OCI-LY3 (cell line): ENCODE results near the gene KDM5B.

Experiments used
- EZH2phosphoT487 ChIP-seq: fragments of 200-600 bp; shearing (Covaris generic); IDR thresholded peaks from 2 replicates; pipeline ENCODE4 v1.6.1; 2018; ENCODE audit warnings: antibody characterized with exemption, mixed run types, low read depth
- TF ChIP-seq, protein P1 (sequence below): fragments of 200-600, 300-600 bp; sonication (generic); IDR thresholded peaks from 2 replicates; pipeline ENCODE4 v1.5.1; 2014; ENCODE audit warnings: antibody characterized with exemption, low read length, low read depth

DNA sequence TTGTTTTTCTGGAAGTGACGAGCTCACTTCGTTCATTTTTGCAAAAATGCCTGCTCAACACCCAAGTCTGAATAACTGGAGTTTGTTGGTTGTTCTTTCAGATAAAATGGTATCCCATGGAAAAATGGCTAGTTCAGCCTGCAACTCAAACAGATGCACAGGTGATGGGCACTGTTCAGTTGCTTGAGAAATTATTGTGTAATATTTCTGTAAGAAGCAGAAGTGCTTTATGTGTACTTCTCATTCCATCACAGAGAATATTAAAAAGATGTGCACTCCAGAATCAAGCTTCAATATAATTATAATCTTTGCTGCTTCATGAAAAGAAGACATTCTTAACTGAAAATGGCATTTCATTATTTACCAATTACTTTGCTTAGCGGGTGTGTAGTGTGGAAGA lies 107.0 kb downstream of the KDM5B start:
- TF ChIP-seq, protein P1, sequence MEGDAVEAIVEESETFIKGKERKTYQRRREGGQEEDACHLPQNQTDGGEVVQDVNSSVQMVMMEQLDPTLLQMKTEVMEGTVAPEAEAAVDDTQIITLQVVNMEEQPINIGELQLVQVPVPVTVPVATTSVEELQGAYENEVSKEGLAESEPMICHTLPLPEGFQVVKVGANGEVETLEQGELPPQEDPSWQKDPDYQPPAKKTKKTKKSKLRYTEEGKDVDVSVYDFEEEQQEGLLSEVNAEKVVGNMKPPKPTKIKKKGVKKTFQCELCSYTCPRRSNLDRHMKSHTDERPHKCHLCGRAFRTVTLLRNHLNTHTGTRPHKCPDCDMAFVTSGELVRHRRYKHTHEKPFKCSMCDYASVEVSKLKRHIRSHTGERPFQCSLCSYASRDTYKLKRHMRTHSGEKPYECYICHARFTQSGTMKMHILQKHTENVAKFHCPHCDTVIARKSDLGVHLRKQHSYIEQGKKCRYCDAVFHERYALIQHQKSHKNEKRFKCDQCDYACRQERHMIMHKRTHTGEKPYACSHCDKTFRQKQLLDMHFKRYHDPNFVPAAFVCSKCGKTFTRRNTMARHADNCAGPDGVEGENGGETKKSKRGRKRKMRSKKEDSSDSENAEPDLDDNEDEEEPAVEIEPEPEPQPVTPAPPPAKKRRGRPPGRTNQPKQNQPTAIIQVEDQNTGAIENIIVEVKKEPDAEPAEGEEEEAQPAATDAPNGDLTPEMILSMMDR = no peak
- no peak for TF ChIP-seq EZH2phosphoT487
